ENCODE data around the gene FAM114A1. TPM values are rescaled to one million over a fixed set of nuclear protein-coding genes. Genes with fewer than 3 reads are reported as not detected.

The FAM114A1 gene
- total RNA-seq, 2 donors from 2014 or later, result 19.3 to 39.3 TPM

DNA sequence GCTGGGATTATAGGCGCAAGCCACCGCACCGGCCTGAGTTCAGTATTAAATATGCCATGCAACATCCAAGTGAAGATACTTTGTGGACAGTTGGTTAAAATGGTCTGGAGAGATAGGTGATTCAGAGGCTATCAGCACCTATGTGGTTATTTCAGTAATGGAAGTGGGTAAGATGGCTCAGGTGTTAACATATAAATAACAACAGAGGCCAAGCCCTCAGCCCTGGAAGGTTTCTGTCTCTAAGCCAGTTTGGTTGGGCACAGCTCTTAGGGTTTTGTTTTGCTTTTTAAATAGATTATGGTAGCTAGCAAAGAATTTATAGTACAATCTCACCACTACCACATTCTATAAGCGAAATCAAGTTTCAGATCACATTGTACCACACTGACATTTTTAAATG is 16.6 kb downstream of the FAM114A1 start:
- Mint-ChIP-seq H3K4me3 (no peak overlapping the region), H3K36me3 (ENCODE audit: low read depth) (peaks cover 12% of the 10 kb centered on the region), H3K27me3 (ENCODE audit: insufficient read depth) (no peaks in the 10 kb centered on the region), H3K9me3 (no peaks in the 10 kb centered on the region), H3K27ac (no peak overlapping the region), H3K4me1 (no peaks in the 10 kb centered on the region)
- Histone ChIP-seq H3K4me3 (ENCODE audit: low read length) (no peak overlapping the region), H3K4me1 (ENCODE audit: control insufficient read depth, insufficient read depth, low read length) (no peaks in the 10 kb centered on the region), H3K27me3 (ENCODE audit: control insufficient read depth, insufficient read depth, low read length, poor library complexity, severe bottlenecking) (no peaks in the 10 kb centered on the region), H3K36me3 (ENCODE audit: control insufficient read depth, insufficient read depth, low read length) (peaks cover 13% of the 10 kb centered on the region), H3K9ac (ENCODE audit: extremely low read depth, low read length, poor library complexity, severe bottlenecking) (no peak overlapping the region), H3K9me3 (ENCODE audit: control insufficient read depth, low read length) (no peaks in the 10 kb centered on the region), H3K27ac (ENCODE audit: low read depth, low read length) (no peak overlapping the region)
- no peak for DNase-seq
- TF ChIP-seq, protein P1, sequence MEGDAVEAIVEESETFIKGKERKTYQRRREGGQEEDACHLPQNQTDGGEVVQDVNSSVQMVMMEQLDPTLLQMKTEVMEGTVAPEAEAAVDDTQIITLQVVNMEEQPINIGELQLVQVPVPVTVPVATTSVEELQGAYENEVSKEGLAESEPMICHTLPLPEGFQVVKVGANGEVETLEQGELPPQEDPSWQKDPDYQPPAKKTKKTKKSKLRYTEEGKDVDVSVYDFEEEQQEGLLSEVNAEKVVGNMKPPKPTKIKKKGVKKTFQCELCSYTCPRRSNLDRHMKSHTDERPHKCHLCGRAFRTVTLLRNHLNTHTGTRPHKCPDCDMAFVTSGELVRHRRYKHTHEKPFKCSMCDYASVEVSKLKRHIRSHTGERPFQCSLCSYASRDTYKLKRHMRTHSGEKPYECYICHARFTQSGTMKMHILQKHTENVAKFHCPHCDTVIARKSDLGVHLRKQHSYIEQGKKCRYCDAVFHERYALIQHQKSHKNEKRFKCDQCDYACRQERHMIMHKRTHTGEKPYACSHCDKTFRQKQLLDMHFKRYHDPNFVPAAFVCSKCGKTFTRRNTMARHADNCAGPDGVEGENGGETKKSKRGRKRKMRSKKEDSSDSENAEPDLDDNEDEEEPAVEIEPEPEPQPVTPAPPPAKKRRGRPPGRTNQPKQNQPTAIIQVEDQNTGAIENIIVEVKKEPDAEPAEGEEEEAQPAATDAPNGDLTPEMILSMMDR (conservative IDR thresholded peaks at IDR 0.05), result no peak
- 98% methylated on average over 4 of the region's 4 CpGs; no CpG with 5 or more reads in 1 of the 2 experiments for WGBS, 2 experiments (ENCODE audit: insufficient coverage in 1 of 2, insufficient read length in 1 of 2)

DNA sequence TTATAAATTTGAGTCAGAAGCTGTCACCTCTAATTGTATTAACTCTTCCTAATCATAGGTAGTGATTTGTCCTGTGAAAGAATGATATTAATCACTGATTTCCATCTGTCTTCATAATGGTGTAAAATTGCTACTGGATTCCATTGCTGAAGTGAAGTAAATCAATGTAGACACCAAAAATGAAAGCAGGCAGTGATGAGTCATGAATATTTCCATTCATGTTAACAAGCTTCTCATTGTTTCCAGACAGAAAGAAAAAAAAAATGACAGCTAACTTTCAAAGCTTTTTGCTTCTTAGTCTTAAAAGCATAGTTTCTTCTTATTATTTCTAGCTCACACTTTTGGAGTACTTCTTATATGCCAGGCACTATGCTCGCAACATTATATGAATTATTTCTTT is 21.5 kb downstream of the FAM114A1 start:
- Histone ChIP-seq H3K27ac (ENCODE audit: low read depth, low read length) (no peak overlapping the region), H3K4me3 (ENCODE audit: low read length) (no peak overlapping the region), H3K27me3 (ENCODE audit: control insufficient read depth, insufficient read depth, low read length, poor library complexity, severe bottlenecking) (no peaks in the 10 kb centered on the region), H3K36me3 (ENCODE audit: control insufficient read depth, insufficient read depth, low read length) (peaks cover 10% of the 10 kb centered on the region), H3K9me3 (ENCODE audit: control insufficient read depth, low read length) (no peaks in the 10 kb centered on the region), H3K4me1 (ENCODE audit: control insufficient read depth, insufficient read depth, low read length) (peaks cover 4% of the 10 kb centered on the region), H3K9ac (ENCODE audit: extremely low read depth, low read length, poor library complexity, severe bottlenecking) (no peak overlapping the region)
- Mint-ChIP-seq H3K27me3 (ENCODE audit: insufficient read depth) (no peaks in the 10 kb centered on the region), H3K36me3 (ENCODE audit: low read depth) (peaks cover 11% of the 10 kb centered on the region), H3K27ac (no peak overlapping the region), H3K4me3 (no peak overlapping the region), H3K9me3 (no peaks in the 10 kb centered on the region), H3K4me1 (no peaks in the 10 kb centered on the region)
- TF ChIP-seq, protein P1 (conservative IDR thresholded peaks at IDR 0.05), result no peak
- WGBS, 2 experiments (ENCODE audit: insufficient coverage in 1 of 2, insufficient read length in 1 of 2), result 100% methylated on average over 1 of the region's 1 CpG; no CpG with 5 or more reads in 1 of the 2 experiments
- DNase-seq, result no peak

DNA sequence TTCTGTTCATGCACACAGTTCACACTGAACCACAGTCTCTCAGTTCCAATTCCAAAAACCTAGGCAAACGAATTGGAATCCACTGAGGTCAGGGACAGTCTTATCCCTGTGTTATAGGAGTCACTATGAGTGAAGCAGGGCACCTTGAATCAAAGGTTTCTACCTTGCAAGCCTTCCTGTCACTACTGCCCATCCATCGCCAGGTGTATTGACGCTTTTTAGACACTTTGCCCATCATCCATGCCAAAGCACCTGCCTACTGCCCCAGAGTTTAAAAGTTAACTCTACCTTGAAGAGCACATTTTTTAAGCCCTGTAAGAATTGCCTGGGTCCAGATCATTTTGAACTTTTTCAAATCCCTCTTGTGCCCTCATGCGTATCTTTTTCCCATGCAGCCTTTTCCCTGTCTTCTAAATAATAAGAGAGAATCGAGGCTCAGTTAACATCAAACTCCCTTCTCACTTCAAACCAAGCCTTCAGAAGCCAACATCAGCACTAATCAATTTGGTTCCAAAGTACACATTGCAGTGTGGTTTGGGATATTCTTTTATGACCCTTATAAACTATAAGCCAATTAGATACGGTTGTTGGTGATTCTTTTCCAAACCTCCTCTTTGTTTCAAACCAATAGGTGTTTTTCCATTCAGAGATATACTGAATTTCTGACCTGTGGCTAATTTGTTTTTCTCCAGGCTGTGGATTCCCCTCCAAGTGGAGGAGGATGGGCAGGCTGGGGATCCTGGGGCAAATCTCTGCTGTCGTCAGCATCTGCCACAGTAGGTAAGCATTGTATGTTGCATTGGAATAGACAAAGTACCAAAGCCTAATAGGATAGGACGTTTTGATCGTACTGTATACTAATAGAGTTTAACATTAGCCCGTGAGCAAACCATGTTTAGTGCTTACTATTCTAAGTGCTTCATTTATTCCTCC is 23.7 kb downstream of the FAM114A1 start:
- H3K4me1 Mint-ChIP-seq, result no peaks in the 10 kb centered on the region
- H3K9me3 Mint-ChIP-seq, result no peaks in the 10 kb centered on the region
- no peak overlapping the region for H3K27ac Mint-ChIP-seq
- peaks cover 15% of the 10 kb centered on the region for H3K36me3 ChIP-seq (ENCODE audit: control insufficient read depth, insufficient read depth, low read length)
- H3K27me3 ChIP-seq (ENCODE audit: control insufficient read depth, insufficient read depth, low read length, poor library complexity, severe bottlenecking), result no peaks in the 10 kb centered on the region
- peaks cover 21% of the 10 kb centered on the region for H3K36me3 Mint-ChIP-seq (ENCODE audit: low read depth)
- H3K4me1 ChIP-seq (ENCODE audit: control insufficient read depth, insufficient read depth, low read length), result peaks cover 4% of the 10 kb centered on the region
- no peak overlapping the region for H3K4me3 ChIP-seq (ENCODE audit: low read length)
- 94 to 97% methylated on average over 7 to 10 of the region's 10 CpGs for WGBS, 2 experiments (ENCODE audit: insufficient coverage in 1 of 2, insufficient read length in 1 of 2)
- no peak for DNase-seq
- TF ChIP-seq, protein P1 (conservative IDR thresholded peaks at IDR 0.05), result no peak
- no peak overlapping the region for H3K27ac ChIP-seq (ENCODE audit: low read depth, low read length)
- no peaks in the 10 kb centered on the region for H3K9me3 ChIP-seq (ENCODE audit: control insufficient read depth, low read length)
- H3K27me3 Mint-ChIP-seq (ENCODE audit: insufficient read depth), result no peaks in the 10 kb centered on the region
- no peak overlapping the region for H3K9ac ChIP-seq (ENCODE audit: extremely low read depth, low read length, poor library complexity, severe bottlenecking)
- no peak overlapping the region for H3K4me3 Mint-ChIP-seq

Measured in endodermal cell (in vitro differentiated cells).